Dendritic cell treated with granulocyte-macrophage colony-stimulating factor and Interleukin-4, amounts not matched to agents 40 ng/mL and 50 ng/mL, for 4 days (primary cell): Measurements from ENCODE around the gene KRTCAP2.

Experiments
- H3K27ac Mint-ChIP-seq: one replicate; pipeline ENCODE4 v1.8.0; 2022; ENCODE audit warnings: mild to moderate bottlenecking, mixed read lengths
- H3K27me3 Mint-ChIP-seq: one replicate; pipeline ENCODE4 v1.8.0; 2022; ENCODE audit warnings: mild to moderate bottlenecking, mixed read lengths
- H3K36me3 Mint-ChIP-seq: one replicate; pipeline ENCODE4 v1.8.0; 2022; ENCODE audit warnings: low read depth, mixed read lengths
- H3K4me1 Mint-ChIP-seq: one replicate; pipeline ENCODE4 v1.8.0; 2022; ENCODE audit warnings: low read depth, mixed read lengths
- H3K4me3 Mint-ChIP-seq: one replicate; pipeline ENCODE4 v1.8.0; 2022; ENCODE audit warnings: mild to moderate bottlenecking, moderate library complexity, mixed read lengths
- H3K9me3 Mint-ChIP-seq: one replicate; pipeline ENCODE4 v1.8.0; 2022; ENCODE audit warnings: mixed read lengths
- intact Hi-C: fragments of 100-400 bp; cut with micrococcal nuclease; formaldehyde crosslinking; loops from one replicate; pipeline ENCODE4 v1.15.0; 2022

The KRTCAP2 gene

DNA sequence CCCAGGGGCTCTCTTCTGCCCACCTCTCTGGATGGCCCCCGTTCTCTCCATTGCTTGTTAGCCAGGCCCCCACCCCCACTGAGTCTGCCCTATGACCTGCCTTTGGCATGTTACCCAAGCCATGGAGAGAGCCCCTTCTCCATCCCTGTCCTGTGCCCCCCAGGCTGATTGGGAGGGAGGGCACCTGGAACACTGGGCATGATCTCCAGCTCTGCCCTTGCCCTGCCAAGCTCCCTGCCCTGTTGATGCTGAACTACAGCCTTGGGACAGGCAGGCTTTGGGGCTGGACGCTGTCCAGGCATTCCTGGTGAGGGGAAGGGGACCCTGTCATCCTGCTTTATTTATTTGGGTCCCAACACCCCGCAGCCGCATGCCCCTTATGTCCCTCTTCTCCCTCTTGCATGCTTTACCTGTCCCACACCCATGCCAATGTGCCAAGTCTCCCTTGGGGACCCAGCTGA lies 11.3 kb upstream of the KRTCAP2 start:
- Mint-ChIP-seq H3K4me3 (no peak overlapping the region), H3K9me3 (no peaks in the 10 kb centered on the region), H3K4me1 (peaks cover 69% of the 10 kb centered on the region), H3K36me3 (no peaks in the 10 kb centered on the region), H3K27me3 (peaks cover 27% of the 10 kb centered on the region), H3K27ac (peak overlapping the region; percentile 83)
- intact Hi-C loops, result no loop called here

DNA sequence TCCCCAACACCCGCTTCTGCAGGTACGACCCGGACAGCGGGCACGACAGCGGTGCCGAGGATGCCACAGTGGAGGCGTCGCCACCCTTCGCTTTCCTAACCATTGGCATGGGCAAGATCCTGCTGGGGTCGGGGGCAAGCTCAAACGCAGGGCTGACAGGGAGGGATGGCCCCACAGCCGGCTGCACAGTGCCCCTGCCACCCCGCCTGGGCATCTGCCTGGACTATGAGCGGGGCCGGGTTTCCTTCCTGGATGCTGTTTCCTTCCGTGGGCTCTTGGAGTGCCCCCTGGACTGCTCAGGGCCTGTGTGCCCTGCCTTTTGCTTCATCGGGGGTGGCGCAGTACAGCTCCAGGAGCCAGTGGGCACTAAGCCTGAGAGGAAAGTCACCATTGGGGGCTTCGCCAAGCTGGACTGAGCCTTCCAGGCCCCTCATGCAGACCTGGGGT lies 10.7 kb upstream of the KRTCAP2 start:
- H3K4me1 Mint-ChIP-seq, result peaks cover 75% of the 10 kb centered on the region
- no peaks in the 10 kb centered on the region for H3K9me3 Mint-ChIP-seq
- H3K36me3 Mint-ChIP-seq, result no peaks in the 10 kb centered on the region
- H3K27me3 Mint-ChIP-seq, result peaks cover 27% of the 10 kb centered on the region
- peak overlapping the region; percentile 83 for H3K27ac Mint-ChIP-seq
- H3K4me3 Mint-ChIP-seq, result no peak overlapping the region
- intact Hi-C loops, result no loop called here

DNA sequence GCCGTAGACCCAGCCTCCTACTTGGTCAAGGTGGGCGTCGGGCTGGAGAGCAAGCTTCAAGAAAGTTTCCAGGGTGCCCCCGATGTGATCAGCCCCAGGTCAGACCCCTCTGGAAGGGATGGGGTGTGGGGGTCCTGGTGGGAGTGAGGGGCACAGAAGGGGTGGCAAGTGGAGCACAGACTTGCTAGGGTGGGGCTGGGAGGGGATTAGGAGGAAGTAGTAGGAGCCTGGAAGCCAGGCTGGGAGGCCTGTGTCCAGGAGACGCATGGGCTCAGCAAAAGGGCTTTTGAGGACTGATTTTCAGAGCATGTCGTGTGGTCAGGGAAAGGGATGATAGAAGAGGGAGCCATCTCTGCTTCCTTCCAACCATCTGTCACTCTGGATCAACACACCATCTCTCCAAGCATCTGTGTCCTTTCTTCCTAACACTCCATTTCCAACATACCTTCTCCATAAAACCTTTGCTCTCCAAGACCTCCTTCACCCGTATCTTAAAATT lies 9.0 kb upstream of the KRTCAP2 start:
- Mint-ChIP-seq H3K4me1 (peaks cover 81% of the 10 kb centered on the region), H3K4me3 (no peak overlapping the region), H3K9me3 (no peaks in the 10 kb centered on the region), H3K36me3 (no peaks in the 10 kb centered on the region), H3K27me3 (peaks cover 17% of the 10 kb centered on the region), H3K27ac (peak overlapping the region; percentile 14)
- intact Hi-C loops, result no loop called here

DNA sequence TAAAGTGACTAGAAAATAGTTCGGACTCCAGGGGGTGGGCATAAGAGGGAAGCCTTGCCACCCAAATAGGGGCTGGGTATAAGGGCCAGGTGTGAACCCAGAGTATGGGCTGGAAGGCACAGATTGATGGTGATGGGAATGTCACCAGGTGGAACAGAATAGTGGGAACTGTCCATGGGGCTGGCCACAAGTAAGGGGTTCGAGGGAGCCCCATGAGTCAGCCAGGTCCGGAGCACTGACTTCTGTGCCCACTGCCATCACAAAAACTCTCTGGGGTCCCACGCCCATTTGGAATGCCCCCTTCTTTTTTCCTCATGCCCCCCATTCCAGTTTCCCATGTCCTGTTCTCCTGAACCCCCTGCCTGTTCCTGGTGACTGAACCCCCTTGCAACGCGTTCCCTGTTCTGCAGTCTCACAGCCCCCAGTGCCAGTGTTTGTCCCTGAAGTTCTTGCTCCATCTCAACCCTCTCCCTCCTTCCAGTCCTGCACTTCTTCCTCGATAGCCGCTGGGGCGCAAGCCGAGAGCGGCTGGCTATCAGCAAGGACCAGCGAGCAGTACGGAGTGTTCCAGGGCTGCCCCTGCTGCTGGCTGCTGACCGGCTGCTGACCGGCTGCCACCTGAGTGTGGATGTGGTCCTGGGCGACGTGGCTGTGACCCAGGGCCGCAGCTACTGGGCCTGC lies 8.4 kb upstream of the KRTCAP2 start:
- no peak overlapping the region for H3K27ac Mint-ChIP-seq
- no peaks in the 10 kb centered on the region for H3K9me3 Mint-ChIP-seq
- peaks cover 14% of the 10 kb centered on the region for H3K27me3 Mint-ChIP-seq
- H3K4me1 Mint-ChIP-seq, result peaks cover 81% of the 10 kb centered on the region
- no peak overlapping the region for H3K4me3 Mint-ChIP-seq
- intact Hi-C loops, result no loop called here
- H3K36me3 Mint-ChIP-seq, result no peaks in the 10 kb centered on the region

DNA sequence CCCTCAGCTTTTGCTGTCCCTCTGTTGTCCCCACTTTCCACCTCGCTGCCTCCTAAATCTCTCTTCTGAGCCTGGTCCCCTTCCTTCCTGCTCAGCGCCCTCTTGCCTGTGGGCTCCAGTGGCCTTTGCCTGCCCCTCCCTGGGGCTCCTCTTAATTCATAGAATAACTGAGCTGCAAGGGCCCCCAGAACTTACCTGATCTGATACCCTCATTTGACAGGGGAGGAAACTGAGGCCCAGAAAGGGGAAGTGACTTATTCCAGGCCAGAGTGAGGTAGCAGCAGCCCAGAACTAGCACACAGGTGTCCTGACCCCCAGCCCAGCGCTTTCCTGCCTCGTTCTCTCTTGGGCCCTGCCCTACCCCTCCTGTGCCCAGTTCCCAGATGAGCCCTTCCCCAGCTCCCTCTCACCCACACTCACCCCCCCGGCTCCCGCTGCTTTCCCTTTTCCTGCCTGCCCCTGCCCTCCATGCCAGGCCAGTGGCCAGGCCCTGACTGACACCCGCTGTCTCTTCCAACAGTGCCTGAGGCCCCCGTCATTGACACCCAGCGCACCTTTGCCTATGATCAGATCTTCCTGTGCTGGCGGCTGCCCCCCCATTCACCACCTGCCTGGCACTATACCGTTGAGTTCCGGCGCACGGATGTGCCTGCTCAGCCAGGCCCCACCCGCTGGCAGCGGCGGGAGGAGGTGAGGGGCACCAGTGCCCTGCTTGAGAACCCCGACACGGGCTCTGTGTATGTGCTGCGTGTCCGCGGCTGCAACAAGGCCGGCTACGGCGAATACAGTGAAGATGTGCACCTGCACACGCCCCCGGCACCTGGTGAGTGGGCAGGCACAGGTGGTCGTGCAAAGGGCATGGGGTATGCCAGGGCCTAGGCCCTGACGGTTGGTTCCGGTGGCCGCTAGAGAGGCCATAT lies 6.3 kb upstream of the KRTCAP2 start:
- Mint-ChIP-seq H3K27me3 (peaks cover 24% of the 10 kb centered on the region), H3K4me3 (peak overlapping the region; percentile 66), H3K9me3 (no peaks in the 10 kb centered on the region), H3K36me3 (no peaks in the 10 kb centered on the region), H3K27ac (peak overlapping the region; percentile 83), H3K4me1 (peaks cover 81% of the 10 kb centered on the region)
- intact Hi-C loops, result loop anchor here (5.0 kb wide), 1 partner anchor 48 kb away; no protein-coding TSS in a partner anchor

DNA sequence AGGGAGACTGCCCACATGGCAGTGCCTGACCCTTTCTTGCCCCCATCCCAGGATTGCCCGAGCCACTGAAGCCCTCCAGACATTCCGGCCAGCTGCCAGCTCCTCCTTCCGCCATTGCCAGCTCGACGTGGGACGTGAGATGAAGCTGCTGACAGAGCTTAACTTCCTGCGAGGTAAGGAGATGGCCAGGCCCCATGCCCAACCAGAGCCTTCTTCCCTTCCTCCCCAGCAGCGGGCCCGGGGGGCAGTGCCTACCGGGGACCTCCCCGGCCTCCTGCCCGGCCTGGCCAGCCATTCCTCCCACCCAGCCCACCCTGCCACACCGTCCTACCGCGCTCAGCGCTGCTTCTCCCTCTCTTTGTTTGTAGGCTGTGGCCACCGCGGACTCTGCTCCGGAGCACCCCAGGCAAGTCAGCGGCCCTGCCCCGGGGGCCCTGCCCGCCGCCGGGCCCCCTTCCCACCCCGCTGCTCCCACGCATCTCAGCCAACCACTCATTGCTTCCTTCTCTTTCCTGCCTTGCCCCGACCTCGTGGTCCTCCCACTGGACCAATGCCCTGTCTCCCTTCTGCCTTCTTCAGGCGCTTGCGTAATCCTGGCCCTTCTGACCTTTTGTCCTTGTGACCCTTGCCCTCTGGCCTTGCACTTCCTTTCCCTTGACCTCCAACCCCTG lies 5.5 kb upstream of the KRTCAP2 start:
- no peaks in the 10 kb centered on the region for H3K36me3 Mint-ChIP-seq

DNA sequence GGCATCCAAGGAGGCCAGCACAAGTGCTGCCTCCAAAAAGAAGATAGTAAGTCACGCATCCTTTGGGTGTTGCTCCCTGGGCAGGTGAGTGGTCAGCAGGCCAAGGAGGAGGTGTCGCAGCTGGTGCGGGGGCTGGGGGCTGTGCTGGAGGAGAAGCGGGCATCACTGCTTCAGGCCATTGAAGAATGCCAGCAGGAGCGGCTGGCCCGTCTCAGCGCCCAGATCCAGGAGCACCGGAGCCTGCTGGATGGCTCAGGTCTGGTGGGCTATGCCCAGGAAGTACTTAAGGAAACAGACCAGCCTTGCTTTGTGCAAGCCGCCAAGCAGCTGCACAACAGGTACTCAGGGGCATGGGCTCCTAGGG lies 4.8 kb upstream of the KRTCAP2 start:
- no peaks in the 10 kb centered on the region for H3K9me3 Mint-ChIP-seq
- intact Hi-C loops, result loop anchor here (2.0 to 5.0 kb wide), 2 partner anchors 15 to 49 kb away; no protein-coding TSS in a partner anchor
- H3K4me1 Mint-ChIP-seq, result peaks cover 83% of the 10 kb centered on the region
- H3K4me3 Mint-ChIP-seq, result peak overlapping the region; percentile 66
- peaks cover 23% of the 10 kb centered on the region for H3K27me3 Mint-ChIP-seq
- H3K36me3 Mint-ChIP-seq, result peaks cover 5% of the 10 kb centered on the region
- peak overlapping the region; percentile 83 for H3K27ac Mint-ChIP-seq

More for the DNA sequence above, 5.5 kb upstream of the KRTCAP2 start:
- Mint-ChIP-seq H3K4me1 (peaks cover 83% of the 10 kb centered on the region), H3K9me3 (no peaks in the 10 kb centered on the region), H3K4me3 (peak overlapping the region; percentile 66), H3K27ac (peak overlapping the region; percentile 83), H3K27me3 (peaks cover 24% of the 10 kb centered on the region)
- intact Hi-C loops, result loop anchor here (5.0 kb wide), 1 partner anchor 49 kb away; no protein-coding TSS in a partner anchor

DNA sequence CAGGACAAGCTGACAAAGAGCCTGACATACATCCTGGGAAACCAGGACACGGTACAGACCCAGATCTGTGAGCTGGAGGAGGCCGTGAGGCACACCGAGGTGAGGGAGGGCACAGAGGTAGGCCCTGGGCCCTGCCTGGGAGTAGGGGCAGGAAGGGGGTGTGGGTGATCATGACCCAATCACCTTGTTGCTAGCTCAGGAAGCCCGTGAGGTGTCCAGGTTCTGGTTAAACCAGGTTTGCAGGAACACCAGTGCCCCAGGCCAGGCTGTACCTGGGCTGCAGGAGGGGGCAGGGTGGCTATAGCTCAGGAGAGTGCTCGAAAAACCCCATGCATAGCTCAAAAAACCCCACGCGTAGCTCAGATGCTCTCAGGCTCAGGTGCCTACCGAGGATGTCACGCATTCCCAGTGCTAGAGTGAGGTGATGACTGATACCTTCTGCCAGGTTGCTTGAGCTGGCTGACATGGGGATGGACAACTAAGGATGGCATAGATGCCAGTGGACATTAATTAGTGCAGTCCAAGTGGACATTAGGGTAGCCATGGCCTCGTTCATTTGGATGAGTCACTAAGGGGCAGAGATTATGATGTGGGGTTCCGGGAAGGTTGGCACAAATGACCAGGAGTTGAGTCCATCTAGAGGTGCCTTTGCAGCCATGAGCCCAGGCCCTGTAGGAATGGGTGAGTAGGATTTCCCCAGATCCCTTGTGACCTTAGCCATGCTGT lies 4.3 kb upstream of the KRTCAP2 start:
- H3K27ac Mint-ChIP-seq, result no peak overlapping the region
- intact Hi-C loops, result loop anchor here (2.0 to 5.0 kb wide), 2 partner anchors 15 to 50 kb away; no protein-coding TSS in a partner anchor
- peak overlapping the region; percentile 66 for H3K4me3 Mint-ChIP-seq
- peaks cover 10% of the 10 kb centered on the region for H3K36me3 Mint-ChIP-seq
- peaks cover 23% of the 10 kb centered on the region for H3K27me3 Mint-ChIP-seq
- peaks cover 84% of the 10 kb centered on the region for H3K4me1 Mint-ChIP-seq
- no peaks in the 10 kb centered on the region for H3K9me3 Mint-ChIP-seq

DNA sequence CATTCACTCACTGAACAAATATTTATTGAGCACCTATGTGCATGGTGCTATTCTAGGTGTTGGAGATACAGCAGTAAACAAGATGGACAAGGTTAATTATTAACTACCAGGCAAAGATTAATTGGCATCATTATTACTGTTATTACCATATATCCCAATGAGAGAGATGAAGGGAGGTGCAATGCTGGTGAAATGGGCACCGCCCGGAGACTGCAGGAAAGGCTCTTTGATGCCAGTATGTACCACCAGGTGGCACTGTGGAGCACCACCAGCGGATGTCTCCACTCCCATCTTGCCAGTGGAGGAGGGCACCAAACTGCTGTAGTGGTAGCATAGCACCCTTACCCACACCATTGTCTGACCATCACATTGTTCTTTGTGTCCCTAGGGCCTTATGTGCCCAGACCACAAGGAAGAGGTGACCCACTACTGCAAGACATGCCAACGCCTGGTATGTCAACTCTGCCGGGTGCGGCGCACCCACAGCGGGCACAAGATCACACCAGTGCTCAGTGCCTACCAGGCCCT lies 3.5 kb upstream of the KRTCAP2 start:
- Mint-ChIP-seq H3K4me3 (peak overlapping the region; percentile 8), H3K36me3 (peaks cover 14% of the 10 kb centered on the region), H3K4me1 (peaks cover 81% of the 10 kb centered on the region), H3K27me3 (peaks cover 19% of the 10 kb centered on the region), H3K27ac (no peak overlapping the region), H3K9me3 (no peaks in the 10 kb centered on the region)
- intact Hi-C loops, result loop anchor here (2.0 to 5.0 kb wide), 2 partner anchors 16 to 51 kb away; no protein-coding TSS in a partner anchor

DNA sequence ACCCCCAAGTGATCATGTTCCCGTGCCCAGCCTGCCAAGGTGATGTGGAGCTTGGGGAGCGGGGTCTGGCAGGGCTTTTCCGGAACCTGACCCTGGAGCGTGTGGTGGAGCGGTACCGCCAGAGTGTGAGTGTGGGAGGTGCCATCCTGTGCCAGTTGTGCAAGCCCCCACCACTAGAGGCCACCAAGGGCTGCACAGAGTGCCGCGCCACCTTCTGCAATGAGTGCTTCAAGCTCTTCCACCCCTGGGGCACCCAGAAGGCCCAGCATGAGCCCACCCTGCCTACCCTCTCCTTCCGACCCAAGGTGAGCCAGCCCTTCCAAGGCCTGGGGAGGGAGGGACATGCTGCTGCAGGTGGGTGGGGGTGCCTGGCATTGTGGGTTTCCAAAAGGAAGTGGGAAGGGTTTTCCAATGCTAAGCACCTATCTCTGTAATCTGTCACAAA lies 2.8 kb upstream of the KRTCAP2 start:
- no peak overlapping the region for H3K27ac Mint-ChIP-seq
- H3K27me3 Mint-ChIP-seq, result peaks cover 18% of the 10 kb centered on the region
- no peaks in the 10 kb centered on the region for H3K9me3 Mint-ChIP-seq
- intact Hi-C loops, result loop anchor here (2.0 to 5.0 kb wide), 2 partner anchors 17 to 51 kb away; no protein-coding TSS in a partner anchor
- peaks cover 75% of the 10 kb centered on the region for H3K4me1 Mint-ChIP-seq
- peaks cover 21% of the 10 kb centered on the region for H3K36me3 Mint-ChIP-seq
- no peak overlapping the region for H3K4me3 Mint-ChIP-seq

DNA sequence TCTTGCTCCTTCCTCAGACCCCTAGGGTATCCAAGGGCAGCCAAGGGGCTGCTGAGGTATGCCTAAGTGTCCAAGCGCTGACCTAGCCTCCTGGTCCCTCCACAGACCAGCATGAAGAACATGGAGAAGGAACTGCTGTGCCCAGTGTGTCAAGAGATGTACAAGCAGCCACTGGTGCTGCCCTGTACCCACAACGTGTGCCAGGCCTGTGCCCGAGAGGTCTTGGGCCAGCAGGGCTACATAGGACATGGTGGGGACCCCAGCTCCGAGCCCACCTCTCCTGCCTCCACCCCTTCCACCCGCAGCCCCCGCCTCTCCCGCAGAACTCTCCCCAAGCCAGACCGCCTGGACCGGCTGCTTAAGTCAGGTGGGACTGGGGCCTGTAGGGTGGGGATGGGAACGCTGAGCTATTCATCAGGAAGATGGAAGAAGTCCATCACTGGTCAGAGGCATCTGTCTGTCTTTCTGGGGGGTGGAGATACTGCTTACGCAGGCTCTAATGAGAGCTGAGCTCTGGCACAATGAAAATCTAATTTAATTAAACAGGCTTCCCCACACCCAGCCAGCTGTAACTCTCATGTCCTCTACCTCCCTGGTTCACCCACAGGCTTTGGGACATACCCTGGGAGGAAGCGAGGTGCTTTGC lies 2.3 kb upstream of the KRTCAP2 start:
- Mint-ChIP-seq H3K4me1 (peaks cover 75% of the 10 kb centered on the region), H3K27me3 (peaks cover 18% of the 10 kb centered on the region), H3K9me3 (no peaks in the 10 kb centered on the region), H3K27ac (no peak overlapping the region), H3K4me3 (no peak overlapping the region), H3K36me3 (peaks cover 26% of the 10 kb centered on the region)
- intact Hi-C loops, result loop anchor here (5.0 kb wide), 1 partner anchor 52 kb away; no protein-coding TSS in a partner anchor
